Stimulated activated naive CD4-positive, alpha-beta T cell (primary cell): ENCODE measurements around the gene ZFP57.

Experiments
- DNase-seq, 6 experiments: peaks; one replicate each; lab custom pipeline; 2025; lab: John Stamatoyannopoulos, UW

ZFP57 gene

GRCh38 chr6:29626948-29627754 is 53.8 kb downstream of the ZFP57 start:
- peak in 1 of 6 experiments; percentile 17 for DNase-seq

- no peak for DNase-seq
Observed at GRCh38 chr6:29625337-29625930, 55.5 kb downstream of the ZFP57 start.

- DNase-seq: no peak
Observed at GRCh38 chr6:29624520-29624961, 56.4 kb downstream of the ZFP57 start.
